KMS-11 (cell line): ENCODE results near the gene YAF2.

Experiments used
- H2AFZ ChIP-seq: fragments of 200-600 bp; sonication (generic); 2 replicates; pipeline ENCODE4 v1.6.1; 2016; ENCODE audit warnings: antibody characterized with exemption, mixed run types, low read depth
- H3K27ac ChIP-seq: fragments of 200-600 bp; sonication (generic); 2 replicates; pipeline ENCODE4 v1.6.1; 2016; ENCODE audit warnings: mild to moderate bottlenecking, mixed run types
- H3K27me3 ChIP-seq: fragments of 200-600 bp; sonication (generic); 2 replicates; pipeline ENCODE4 v1.6.1; 2017; ENCODE audit warnings: mild to moderate bottlenecking, low read depth, mixed run types, moderate library complexity; ENCODE audit not compliant: insufficient read depth
- H3K36me3 ChIP-seq: fragments of 200-600 bp; sonication (generic); 2 replicates; pipeline ENCODE4 v1.6.1; 2017; ENCODE audit warnings: mild to moderate bottlenecking, mixed run types; ENCODE audit not compliant: insufficient read depth
- H3K4me1 ChIP-seq: fragments of 200-600 bp; sonication (generic); 2 replicates; pipeline ENCODE4 v1.6.1; 2016; ENCODE audit warnings: mild to moderate bottlenecking, low read depth, mixed run types; ENCODE audit not compliant: poor library complexity, severe bottlenecking
- H3K4me2 ChIP-seq: fragments of 200-600 bp; sonication (generic); 2 replicates; pipeline ENCODE4 v1.7.0; 2016; ENCODE audit warnings: mild to moderate bottlenecking, mixed run types
- H3K4me3 ChIP-seq: fragments of 200-600 bp; sonication (generic); IDR thresholded peaks from 2 replicates; pipeline ENCODE4 v1.6.1; 2017; ENCODE audit warnings: low read depth, low read length, mixed read lengths; ENCODE audit not compliant: insufficient read depth
- H3K79me2 ChIP-seq: fragments of 200-600 bp; sonication (generic); 2 replicates; pipeline ENCODE4 v1.6.1; 2016; ENCODE audit warnings: low read depth, mixed run types; ENCODE audit not compliant: insufficient read depth
- H3K9ac ChIP-seq: fragments of 200-600 bp; sonication (generic); 2 replicates; pipeline ENCODE4 v1.6.1; 2016; ENCODE audit warnings: mild to moderate bottlenecking, mixed run types
- H4K20me1 ChIP-seq: fragments of 200-600 bp; sonication (generic); 2 replicates; pipeline ENCODE4 v1.6.1; 2016; ENCODE audit warnings: mild to moderate bottlenecking, mixed run types; ENCODE audit not compliant: insufficient read depth
- CTCF ChIP-seq: fragments of 200-600 bp; sonication (generic); conservative IDR thresholded peaks from 2 replicates; pipeline ENCODE4 v1.6.1; 2017; ENCODE audit warnings: low read depth, mild to moderate bottlenecking, antibody characterized with exemption, low read length, moderate library complexity, mixed read lengths

YAF2 gene

GRCh38 chr12:42119085-42119633 lies 118.9 kb downstream of the YAF2 start:
- Histone ChIP-seq H3K4me1 (no peaks in the 10 kb centered on the region), H4K20me1 (no peaks in the 10 kb centered on the region), H2AFZ (no peak overlapping the region), H3K4me2 (no peak overlapping the region), H3K79me2 (no peaks in the 10 kb centered on the region; the same call in 1 of the 2 replicates), H3K4me3 (no peak overlapping the region), H3K27me3 (no peaks in the 10 kb centered on the region), H3K27ac (no peak overlapping the region), H3K36me3 (no peaks in the 10 kb centered on the region), H3K9ac (no peak overlapping the region)
- TF ChIP-seq CTCF, result no peak

GRCh38 chr12:42118136-42118879 lies 119.7 kb downstream of the YAF2 start:
- H3K4me2 ChIP-seq, result no peak overlapping the region
- H3K36me3 ChIP-seq, result no peaks in the 10 kb centered on the region
- no peaks in the 10 kb centered on the region for H3K27me3 ChIP-seq
- no peak for TF ChIP-seq CTCF
- H4K20me1 ChIP-seq, result no peaks in the 10 kb centered on the region
- H3K4me1 ChIP-seq, result no peaks in the 10 kb centered on the region
- H3K9ac ChIP-seq, result no peak overlapping the region
- H3K79me2 ChIP-seq, result no peaks in the 10 kb centered on the region; the same call in 1 of the 2 replicates
- H3K4me3 ChIP-seq, result no peak overlapping the region
- no peak overlapping the region for H2AFZ ChIP-seq
- no peak overlapping the region for H3K27ac ChIP-seq

GRCh38 chr12:42109031-42109430 lies 129.0 kb downstream of the YAF2 start:
- Histone ChIP-seq H3K4me2 (no peak overlapping the region), H3K27me3 (no peaks in the 10 kb centered on the region), H3K4me1 (no peaks in the 10 kb centered on the region), H3K9ac (no peak overlapping the region), H3K4me3 (no peak overlapping the region), H3K36me3 (no peaks in the 10 kb centered on the region), H3K27ac (no peak overlapping the region), H2AFZ (no peak overlapping the region), H4K20me1 (no peaks in the 10 kb centered on the region), H3K79me2 (no peaks in the 10 kb centered on the region)
- no peak for TF ChIP-seq CTCF
